H1 (cell line): ENCODE data around the gene TPBGL. TPM values are rescaled to one million over a fixed set of nuclear protein-coding genes. Genes with fewer than 3 reads are reported as not detected.

Experiments
- CTCF ChIA-PET: fragments of 300-600 bp; sonication (Branson Sonifier 250); formaldehyde crosslinking; loops from one replicate; lab custom pipeline; 2021; ENCODE audit not compliant: partially characterized antibody; lab: Charles Lee
- POLR2A ChIA-PET: fragments of 300-600 bp; sonication (Branson Sonifier 250); formaldehyde crosslinking; loops from one replicate; lab custom pipeline; 2021; ENCODE audit warnings: inconsistent platforms; ENCODE audit not compliant: partially characterized antibody; lab: Charles Lee
- DNase-seq, 2 experiments: peaks; one replicate each; pipeline versions ENCODE4 v3.0.0 to v3.0.0-alpha.2; 2010 to 2022; ENCODE audit warnings: low spot score in 2 of 2, low read depth in 1 of 2, mixed read lengths in 1 of 2
- FAIRE-seq: peaks from 2 replicates; lab custom pipeline; 2011; peaks lifted over from hg19 to GRCh38; lab: Jason Lieb, UNC
- H2AFZ ChIP-seq: 2 replicates; pipeline ENCODE4 v1.8.1; 2012; ENCODE audit warnings: low read length, inconsistent platforms
- H2AK5ac ChIP-seq: 2 replicates; pipeline ENCODE4 v1.6.1; 2013; ENCODE audit warnings: low read depth, low read length
- H2BK120ac ChIP-seq: replicated peaks from 2 replicates; pipeline ENCODE3; 2013; ENCODE audit warnings: low read depth, low read length, inconsistent platforms
- H2BK12ac ChIP-seq: 2 replicates; pipeline ENCODE4 v1.6.1; 2013; ENCODE audit warnings: low read depth, low read length
- H2BK15ac ChIP-seq: 2 replicates; pipeline ENCODE4 v1.6.1; 2013; ENCODE audit warnings: low read length
- H2BK20ac ChIP-seq: 2 replicates; pipeline ENCODE4 v1.6.1; 2013; ENCODE audit warnings: low read length
- H2BK5ac ChIP-seq: 2 replicates; pipeline ENCODE4 v1.6.1; 2013; ENCODE audit warnings: low read depth, low read length
- H3K14ac ChIP-seq: 2 replicates; pipeline ENCODE4 v1.6.1; 2013; ENCODE audit warnings: inconsistent platforms; ENCODE audit not compliant: insufficient read length
- H3K18ac ChIP-seq: 2 replicates; pipeline ENCODE4 v1.6.1; 2013; ENCODE audit warnings: low read length; ENCODE audit errors: extremely low read depth
- H3K23ac ChIP-seq: 2 replicates; pipeline ENCODE4 v1.6.1; 2013; ENCODE audit warnings: inconsistent platforms; ENCODE audit not compliant: insufficient read length
- H3K23me2 ChIP-seq: 2 replicates; pipeline ENCODE4 v1.6.1; 2013; ENCODE audit warnings: low read depth, low read length
- H3K27ac ChIP-seq: 2 replicates; pipeline ENCODE4 v1.6.1; 2011; ENCODE audit warnings: low read depth, low read length, inconsistent platforms
- H3K27me3 ChIP-seq, 4 experiments: replicated peaks in 1 of 4; 1 replicate in 1 of 4; 2 replicates in 3 of 4; pipeline versions ENCODE4 v1.6.1 to v1.8.1; 2011 to 2013; ENCODE audit warnings: low read length in 3 of 4, mild to moderate bottlenecking in 3 of 4, inconsistent platforms in 2 of 4, mixed read lengths in 2 of 4, moderate library complexity in 1 of 4; ENCODE audit not compliant: control insufficient read depth in 3 of 4, insufficient read depth in 3 of 4; ENCODE audit errors: extremely low read depth in 1 of 4
- H3K36me3 ChIP-seq, 4 experiments: 2 replicates each; pipeline versions ENCODE4 v1.6.1 to v1.8.1; 2011 to 2013; ENCODE audit warnings: mild to moderate bottlenecking in 4 of 4, low read length in 3 of 4, moderate library complexity in 2 of 4, control low read depth in 1 of 4, inconsistent platforms in 1 of 4; ENCODE audit not compliant: insufficient read depth in 4 of 4, control insufficient read depth in 2 of 4
- H3K4ac ChIP-seq: replicated peaks from 2 replicates; pipeline ENCODE3; 2013; ENCODE audit warnings: low read length, low read depth, mixed read lengths, inconsistent platforms; ENCODE audit not compliant: insufficient read length
- H3K4me1 ChIP-seq, 4 experiments: replicated peaks in 1 of 4; 1 replicate in 1 of 4; 2 replicates in 3 of 4; pipeline versions ENCODE4 v1.6.1 to v1.8.1; 2011 to 2013; ENCODE audit warnings: low read length in 3 of 4, inconsistent platforms in 2 of 4, mixed read lengths in 1 of 4; ENCODE audit not compliant: insufficient read depth in 4 of 4, control insufficient read depth in 3 of 4
- H3K4me2 ChIP-seq, 2 experiments: 2 replicates each; pipeline versions ENCODE4 v1.6.1 to v1.8.1; 2011 to 2013; ENCODE audit warnings: low read depth in 2 of 2, low read length in 2 of 2, control low read depth in 1 of 2, inconsistent platforms in 1 of 2, mild to moderate bottlenecking in 1 of 2; ENCODE audit not compliant: insufficient read depth in 1 of 2
- H3K4me3 ChIP-seq, 4 experiments: fragments of 200-600, 300-600 bp in 1 of 4; sonication (generic), shearing (Covaris generic), sonication (Bioruptor Twin) in 1 of 4; 2 replicates each; pipeline versions ENCODE4 v1.5.1 to v1.8.1; 2011 to 2016; ENCODE audit warnings: low read length in 4 of 4, low read depth in 3 of 4, control low read depth in 2 of 4, inconsistent platforms in 2 of 4, mild to moderate bottlenecking in 2 of 4, mixed read lengths in 1 of 4, moderate library complexity in 1 of 4; ENCODE audit not compliant: insufficient read depth in 2 of 4; ENCODE audit errors: extremely low read depth in 1 of 4
- H3K56ac ChIP-seq: replicated peaks from 2 replicates; pipeline ENCODE3; 2013; ENCODE audit warnings: low read depth, mild to moderate bottlenecking, mixed read lengths, low read length, inconsistent platforms; ENCODE audit not compliant: insufficient read length
- H3K79me1 ChIP-seq: 2 replicates; pipeline ENCODE4 v1.6.1; 2013; ENCODE audit warnings: low read depth, low read length, control low read depth
- H3K79me2 ChIP-seq, 2 experiments: 2 replicates each; pipeline versions ENCODE4 v1.6.1 to v1.8.1; 2012 to 2013; ENCODE audit warnings: low read length in 2 of 2, mild to moderate bottlenecking in 2 of 2, inconsistent platforms in 1 of 2; ENCODE audit not compliant: insufficient read depth in 2 of 2, control insufficient read depth in 1 of 2
- H3K9ac ChIP-seq, 4 experiments: replicated peaks in 1 of 4; 1 replicate in 1 of 4; 2 replicates in 3 of 4; pipeline versions ENCODE4 v1.6.1 to v1.8.1; 2011 to 2013; ENCODE audit warnings: low read depth in 3 of 4, low read length in 3 of 4, control low read depth in 2 of 4, mild to moderate bottlenecking in 2 of 4, moderate library complexity in 2 of 4, inconsistent platforms in 1 of 4; ENCODE audit errors: extremely low read depth in 1 of 4
- H3K9me3 ChIP-seq, 2 experiments: 2 replicates each; pipeline versions ENCODE4 v1.6.1 to v1.8.1; 2012 to 2013; ENCODE audit warnings: mild to moderate bottlenecking in 2 of 2, moderate library complexity in 2 of 2, control low read depth in 1 of 2, inconsistent platforms in 1 of 2, low read depth in 1 of 2, low read length in 1 of 2, mixed read lengths in 1 of 2; ENCODE audit not compliant: insufficient read depth in 2 of 2
- H4K20me1 ChIP-seq, 2 experiments: replicated peaks in 1 of 2; 2 replicates each; pipeline versions ENCODE3 to v1.8.1; 2011 to 2013; ENCODE audit warnings: inconsistent platforms in 2 of 2, low read length in 2 of 2, mild to moderate bottlenecking in 1 of 2; ENCODE audit not compliant: insufficient read depth in 2 of 2, control insufficient read depth in 1 of 2
- H4K5ac ChIP-seq: 2 replicates; pipeline ENCODE4 v1.6.1; 2013; ENCODE audit warnings: low read length, low read depth, mixed read lengths, inconsistent platforms; ENCODE audit not compliant: insufficient read length
- H4K8ac ChIP-seq: 2 replicates; pipeline ENCODE4 v1.8.0; 2013; ENCODE audit warnings: mild to moderate bottlenecking, moderate library complexity, low read length, inconsistent platforms; ENCODE audit not compliant: insufficient read depth; ENCODE audit errors: extremely low read depth
- H4K91ac ChIP-seq: replicated peaks from 2 replicates; pipeline ENCODE3; 2013; ENCODE audit warnings: low read length, mixed read lengths, inconsistent platforms; ENCODE audit not compliant: insufficient read length
- CBX5 ChIP-seq: fragments of 300-800, 300-1000 bp; sonication (generic); IDR thresholded peaks from 2 replicates; pipeline ENCODE4 v1.7.1; 2016; ENCODE audit warnings: antibody characterized with exemption, low read length, low read depth
- NANOG ChIP-seq: IDR thresholded peaks from 2 replicates; pipeline ENCODE4 v1.6.1; 2011; ENCODE audit warnings: low read length, low read depth, mild to moderate bottlenecking, inconsistent platforms; ENCODE audit not compliant: insufficient read depth, poor library complexity, severe bottlenecking
- SIRT6 ChIP-seq: IDR thresholded peaks from one replicate; pipeline ENCODE4 v1.7.1; 2012; ENCODE audit warnings: low read length, inconsistent platforms
- TBP ChIP-seq: IDR thresholded peaks from 2 replicates; pipeline ENCODE4 v1.6.1; 2011; ENCODE audit warnings: low read depth, low read length, improper control_type of control experiment
- ZNF274 ChIP-seq: IDR thresholded peaks from 2 replicates; pipeline ENCODE4 v1.7.0; 2012; ENCODE audit warnings: low read length, borderline replicate concordance; ENCODE audit errors: extremely low read depth
- WGBS, 2 experiments: shearing (Covaris generic) in 1 of 2; methylation state at CpG; one replicate each; pipeline versions ENCODE4 v1.1.6 to v1.1.7; 2013 to 2015; ENCODE audit warnings: low lambda C conversion rate in 2 of 2, mixed read lengths in 2 of 2, inconsistent platforms in 1 of 2, low coverage in 1 of 2, missing lambda C conversion rate in 1 of 2; ENCODE audit not compliant: insufficient replicate concordance in 2 of 2, insufficient coverage in 1 of 2, insufficient read length in 1 of 2; ENCODE audit errors: extremely low coverage in 1 of 2, missing lambda C conversion rate in 1 of 2; 5-methylcytosine and 5-hydroxymethylcytosine counted together
- polyA plus RNA-seq, 7 experiments: library from polyadenylated mRNA; depleted of rRNA in 3 of 7; stranded (reverse) in 5 of 7; unstranded in 2 of 7; fragments of >200 nt in 5 of 7; fragments of 200-250 nt in 2 of 7; gene quantifications; 1 replicate in 5 of 7; 2 replicates in 1 of 7; 4 replicates in 1 of 7; pipeline versions ENCODE4 v1.2.1 to v1.2.3, GENCODE V29; 2011 to 2013; ENCODE audit warnings: missing spikeins in 2 of 7, mixed read lengths in 2 of 7
- total RNA-seq: library from RNA; stranded (reverse); fragmentation: NEBNext Ultra II Directional; extraction: Animal tissue kit (Norgen Biotek cat#: 25700); gene quantifications from 2 replicates; pipeline ENCODE4 v1.2.1, GENCODE V29; 2021

The TPBGL gene
- total and polyA plus RNA-seq, 2 of the 8 experiments (the other 6 are each of a cell fraction or from before 2014, with no cell fraction given) = 0.26 to 0.37 TPM

DNA sequence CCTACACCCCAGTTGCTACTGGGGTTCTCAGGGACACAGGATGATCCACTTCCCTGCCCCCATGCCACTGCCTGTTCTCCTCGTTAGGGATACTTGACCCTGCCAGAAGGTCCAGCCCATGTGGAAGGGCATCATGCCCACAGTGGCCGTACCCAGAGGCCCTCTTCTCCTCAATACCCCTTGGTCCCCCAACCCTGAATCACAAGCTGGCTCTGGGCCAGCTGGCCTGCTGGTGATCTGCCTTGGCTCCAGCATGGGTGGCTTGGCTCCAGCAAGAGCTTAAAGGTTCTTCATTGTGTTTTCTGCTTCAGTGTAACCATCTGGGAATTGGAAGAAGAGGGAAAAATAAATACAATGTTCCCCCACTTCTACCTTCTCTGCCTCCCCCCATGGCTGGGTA, 11.1 kb upstream of the TPBGL start:
- FAIRE-seq = no peak

More for the DNA sequence above, 11.1 kb upstream of the TPBGL start:
- Histone ChIP-seq H2BK15ac (no peak overlapping the region), H3K4me3 (no peak overlapping the region), H3K27me3 (no peaks in the 10 kb centered on the region), H3K56ac (no peak overlapping the region), H4K91ac (no peak overlapping the region), H2BK5ac (no peak overlapping the region), H3K27ac (no peak overlapping the region), H3K23me2 (no peaks in the 10 kb centered on the region), H3K36me3 (no peaks in the 10 kb centered on the region), H3K9me3 (no peaks in the 10 kb centered on the region), H4K5ac (no peak overlapping the region), H3K79me2 (no peaks in the 10 kb centered on the region), H4K20me1 (peaks cover 0 to 1% of the 10 kb centered on the region in 2 experiments), H4K8ac (no peak overlapping the region), H3K4ac (no peak overlapping the region), H2AK5ac (no peak overlapping the region), H2BK20ac (no peak overlapping the region), H3K4me2 (no peak overlapping the region), H3K23ac (no peak overlapping the region), H2BK12ac (no peak overlapping the region), H2AFZ (no peak overlapping the region), H3K14ac (no peak overlapping the region), H2BK120ac (no peak overlapping the region), H3K4me1 (no peaks in the 10 kb centered on the region; a peak in 1 of 7 replicates), H3K79me1 (no peaks in the 10 kb centered on the region), H3K9ac (no peak overlapping the region), H3K18ac (no peak overlapping the region)
- TF ChIP-seq ZNF274 (no peak), NANOG (no peak), SIRT6 (no peak), CBX5 (no peak), TBP (no peak)
- DNase-seq = no peak
- WGBS, 2 experiments = 92% methylated on average over 2 of the region's 2 CpGs; no CpG with 5 or more reads in 1 of the 2 experiments
- CTCF ChIA-PET = interaction anchor here (0.6 to 45.7 kb wide), 6 partner anchors 12 to 517 kb away, joined by 3 to 952 read pairs (median 6); partner anchors contain the start of genes SLCO2B1 and TPBGL
- POLR2A ChIA-PET = no interaction called here
